ENCODE measurements around the gene NRK. TPM values are rescaled to one million over a fixed set of nuclear protein-coding genes. Genes with fewer than 3 reads are reported as not detected.

Gene NRK
- total and polyA plus RNA-seq, 9 of the 15 experiments (the other 6 are each of a cell fraction or from before 2014, with no cell fraction given): 0.07 TPM; not detected in 8

GRCh38 chrX:105882581-105883275, 60.4 kb downstream of the NRK start (continued):
- no peak for TF ChIP-seq SMAD1 (IDR thresholded peaks at IDR 0.05; ENCODE audit: low read depth, low read length, partially characterized antibody)
- no peak for TF ChIP-seq TARDBP (IDR thresholded peaks at IDR 0.05)
- TF ChIP-seq ZBED1 (IDR thresholded peaks at IDR 0.05): no peak
- TF ChIP-seq ZNF311 (CRISPR knock-in tag; IDR thresholded peaks at IDR 0.05): no peak
- no peak for TF ChIP-seq E2F4 (CRISPR knock-in tag; IDR thresholded peaks at IDR 0.05; ENCODE audit: low read depth)
- no peak for TF ChIP-seq GTF2F1 (IDR thresholded peaks at IDR 0.05; ENCODE audit: low read depth, low read length)
- TF ChIP-seq NONO (IDR thresholded peaks at IDR 0.05; ENCODE audit: low read depth in 2 of 2, low read length in 1 of 2): no peak

GRCh38 chrX:105894721-105895120, 72.4 kb downstream of the NRK start:
- no peak for ATAC-seq
- no peak overlapping the region for H3K4me3 ChIP-seq
- no peak overlapping the region for H3K4me2 ChIP-seq (ENCODE audit: insufficient read depth, low read length)
- no peaks in the 10 kb centered on the region for H3K9me3 ChIP-seq (replicated peaks; ENCODE audit: control insufficient read depth, insufficient read depth, low read depth, low read length)
- DNase-seq (ENCODE audit: extremely low read depth in 1 of 4, low spot score in 3 of 4): no peak
- no peak overlapping the region for H3K9ac ChIP-seq (ENCODE audit: insufficient read depth in 1 of 2, low read depth in 2 of 2, low read length in 2 of 2)
- no peaks in the 10 kb centered on the region for H3K36me3 ChIP-seq (ENCODE audit: control insufficient read depth, insufficient read depth, low read length)
- H2AFZ ChIP-seq (ENCODE audit: low read depth, low read length): no peak overlapping the region
- ChIA-PET POLR2A (no interaction called here), CTCF (ENCODE audit: low intra/inter-chr PET ratio) (no interaction called here)
- no peaks in the 10 kb centered on the region for H3K27me3 ChIP-seq (ENCODE audit: control insufficient read depth in 2 of 2, insufficient read depth in 2 of 2, low read length in 2 of 2)
- H4K20me1 ChIP-seq (replicated peaks; ENCODE audit: control insufficient read depth, insufficient read depth, low read length): no peaks in the 10 kb centered on the region
- H3K9me1 ChIP-seq (ENCODE audit: control insufficient read depth, insufficient read depth, low read length): no peaks in the 10 kb centered on the region
- FAIRE-seq: no peak
- H3K4me1 ChIP-seq (replicated peaks in 1 of 2; ENCODE audit: control insufficient read depth in 2 of 2, insufficient read depth in 2 of 2, low read length in 2 of 2): no peaks in the 10 kb centered on the region
- H3K79me2 ChIP-seq (ENCODE audit: control insufficient read depth, insufficient read depth, low read length): no peaks in the 10 kb centered on the region
- in situ Hi-C loops (cut with MboI) (no loop called here), intact Hi-C loops (cut with micrococcal nuclease) (no loop called here)
- no TSS peak for BruUV-seq (replicated peaks)
- H3K27ac ChIP-seq (ENCODE audit: extremely low read depth, low read depth, low read length): no peak overlapping the region
- TF ChIP-seq ZNF324 (CRISPR knock-in tag; IDR thresholded peaks at IDR 0.05): no peak
- no peak for TF ChIP-seq KLF6 (CRISPR knock-in tag; IDR thresholded peaks at IDR 0.05; ENCODE audit: borderline replicate concordance)
- TF ChIP-seq LEF1 (IDR thresholded peaks at IDR 0.05): no peak
- TF ChIP-seq ZNF318 (IDR thresholded peaks at IDR 0.05; ENCODE audit: borderline replicate concordance in 1 of 2, low read depth in 1 of 2): no peak
- TF ChIP-seq HDGF (IDR thresholded peaks at IDR 0.05): no peak
- TF ChIP-seq PHF20 (IDR thresholded peaks at IDR 0.05; ENCODE audit: partially characterized antibody): no peak

Measured in K562 (cell line).